ENCODE results near the gene RYR2.
A peak's percentile ranks its signal among the peaks of the same experiment; 100 is the strongest.

The RYR2 gene

DNA sequence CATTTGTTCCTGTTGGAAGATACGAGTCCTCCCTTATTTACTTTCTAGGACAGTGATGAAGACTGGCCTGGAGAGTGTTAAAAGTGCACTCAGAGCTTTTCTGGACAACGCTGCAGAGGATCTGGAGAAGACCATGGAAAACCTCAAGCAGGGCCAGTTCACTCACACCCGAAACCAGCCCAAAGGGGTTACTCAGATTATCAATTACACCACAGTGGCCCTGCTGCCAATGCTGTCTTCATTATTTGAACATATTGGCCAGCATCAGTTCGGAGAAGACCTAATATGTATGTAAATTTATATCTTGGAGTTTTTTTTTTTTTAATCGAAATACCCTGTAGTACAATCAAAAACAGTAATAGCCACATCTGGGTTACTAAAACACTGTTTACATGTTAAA lies 658.2 kb downstream of the RYR2 start:
- Histone ChIP-seq H3K36me3 (ENCODE audit: control insufficient read depth in 1 of 2, insufficient read depth in 2 of 2, low read length in 2 of 2) (no peaks in the 10 kb centered on the region), H3K4me3 (ENCODE audit: low read depth in 1 of 2, low read length in 2 of 2) (no peak overlapping the region), H3K27me3 (ENCODE audit: control insufficient read depth in 1 of 2, insufficient read depth in 2 of 2, low read length in 2 of 2) (no peaks in the 10 kb centered on the region), H3K9ac (ENCODE audit: low read depth in 1 of 2, low read length in 2 of 2) (no peak overlapping the region), H3K27ac (ENCODE audit: low read depth, low read length) (no peak overlapping the region), H3K9me3 (ENCODE audit: control insufficient read depth in 1 of 2, low read length in 2 of 2) (no peaks in the 10 kb centered on the region), H3K4me1 (ENCODE audit: control insufficient read depth in 1 of 2, insufficient read depth in 2 of 2, low read length in 2 of 2) (peaks cover 4 to 18% of the 10 kb centered on the region in 2 donors)

DNA sequence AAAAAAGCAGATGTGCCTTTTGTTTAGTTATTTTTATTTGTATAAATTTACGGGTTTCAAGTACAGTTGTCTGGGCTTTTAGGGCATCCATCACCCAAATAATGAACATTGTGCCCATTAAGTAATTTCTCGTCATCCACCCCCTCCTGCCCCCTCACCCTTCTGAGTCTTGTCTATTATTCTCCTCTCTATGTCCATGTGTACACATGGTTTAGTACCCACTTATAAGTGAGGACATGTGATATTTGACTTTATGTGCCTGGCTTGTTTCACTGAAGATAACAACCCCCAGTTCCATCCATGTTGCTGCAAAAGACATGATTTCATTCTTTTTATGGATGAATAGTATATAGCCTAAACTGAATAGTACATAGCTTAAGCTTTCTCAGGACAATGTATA lies 659.5 kb downstream of the RYR2 start:
- Histone ChIP-seq H3K27ac (ENCODE audit: low read depth, low read length) (no peak overlapping the region), H3K4me1 (ENCODE audit: control insufficient read depth in 1 of 2, insufficient read depth in 2 of 2, low read length in 2 of 2) (peaks cover 4 to 18% of the 10 kb centered on the region in 2 donors), H3K4me3 (ENCODE audit: low read depth in 1 of 2, low read length in 2 of 2) (no peak overlapping the region), H3K27me3 (ENCODE audit: control insufficient read depth in 1 of 2, insufficient read depth in 2 of 2, low read length in 2 of 2) (no peaks in the 10 kb centered on the region), H3K36me3 (ENCODE audit: control insufficient read depth in 1 of 2, insufficient read depth in 2 of 2, low read length in 2 of 2) (no peaks in the 10 kb centered on the region), H3K9me3 (ENCODE audit: control insufficient read depth in 1 of 2, low read length in 2 of 2) (no peaks in the 10 kb centered on the region), H3K9ac (ENCODE audit: low read depth in 1 of 2, low read length in 2 of 2) (no peak overlapping the region)

DNA sequence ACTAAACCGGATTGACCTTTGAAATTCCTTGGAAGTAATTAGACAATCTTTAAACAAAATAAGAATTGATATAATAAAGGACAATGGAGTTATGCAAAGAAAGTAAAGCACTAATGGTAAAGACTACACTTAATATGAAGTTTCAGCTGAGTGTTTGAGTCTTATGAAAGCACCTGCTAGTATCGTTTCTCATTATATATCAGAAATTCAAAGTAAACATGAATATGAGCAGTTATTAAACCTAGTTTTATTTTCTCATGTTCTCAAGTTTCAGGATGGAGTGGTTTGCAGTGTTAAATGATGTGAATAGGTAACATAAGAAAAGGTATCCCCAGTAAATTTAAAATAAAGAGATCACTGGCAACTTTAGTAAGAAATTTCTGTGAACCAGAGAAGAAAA lies 660.2 kb downstream of the RYR2 start:
- no peaks in the 10 kb centered on the region for H3K36me3 ChIP-seq (ENCODE audit: control insufficient read depth in 1 of 2, insufficient read depth in 2 of 2, low read length in 2 of 2)
- no peak overlapping the region for H3K27ac ChIP-seq (ENCODE audit: low read depth, low read length)
- H3K9me3 ChIP-seq (ENCODE audit: control insufficient read depth in 1 of 2, low read length in 2 of 2): no peaks in the 10 kb centered on the region
- no peaks in the 10 kb centered on the region for H3K27me3 ChIP-seq (ENCODE audit: control insufficient read depth in 1 of 2, insufficient read depth in 2 of 2, low read length in 2 of 2)
- no peak overlapping the region for H3K4me3 ChIP-seq (ENCODE audit: low read depth in 1 of 2, low read length in 2 of 2)
- H3K9ac ChIP-seq (ENCODE audit: low read depth in 1 of 2, low read length in 2 of 2): no peak overlapping the region
- peaks cover 4 to 18% of the 10 kb centered on the region in 2 donors for H3K4me1 ChIP-seq (ENCODE audit: control insufficient read depth in 1 of 2, insufficient read depth in 2 of 2, low read length in 2 of 2)

DNA sequence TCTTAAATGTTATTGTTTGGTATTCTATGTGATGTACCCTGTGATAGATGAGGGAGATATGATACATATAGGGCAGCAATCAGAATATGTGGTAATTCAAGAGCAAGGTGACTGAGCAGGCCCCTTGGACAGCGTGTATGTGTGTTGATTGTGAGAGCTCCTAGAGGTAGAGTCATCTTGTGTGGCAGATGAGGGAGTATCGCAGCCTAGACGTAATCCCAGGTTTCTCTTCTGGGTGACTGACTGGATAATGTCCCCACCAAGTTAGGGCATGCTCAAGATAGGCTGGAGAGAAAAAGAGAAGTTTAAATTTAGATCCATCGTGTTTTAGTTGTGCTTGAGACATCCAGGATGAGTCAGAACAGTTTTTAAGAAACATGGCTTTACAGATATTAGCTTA lies 663.5 kb downstream of the RYR2 start:
- no peaks in the 10 kb centered on the region for H3K36me3 ChIP-seq (ENCODE audit: control insufficient read depth in 1 of 2, insufficient read depth in 2 of 2, low read length in 2 of 2)
- H3K27ac ChIP-seq (ENCODE audit: low read depth, low read length): no peak overlapping the region
- no peaks in the 10 kb centered on the region for H3K27me3 ChIP-seq (ENCODE audit: control insufficient read depth in 1 of 2, insufficient read depth in 2 of 2, low read length in 2 of 2)
- H3K9ac ChIP-seq (ENCODE audit: low read depth in 1 of 2, low read length in 2 of 2): no peak overlapping the region
- H3K4me1 ChIP-seq (ENCODE audit: control insufficient read depth in 1 of 2, insufficient read depth in 2 of 2, low read length in 2 of 2): peaks cover 7 to 30% of the 10 kb centered on the region in 2 donors
- no peaks in the 10 kb centered on the region for H3K9me3 ChIP-seq (ENCODE audit: control insufficient read depth in 1 of 2, low read length in 2 of 2)
- H3K4me3 ChIP-seq (ENCODE audit: low read depth in 1 of 2, low read length in 2 of 2): no peak overlapping the region

DNA sequence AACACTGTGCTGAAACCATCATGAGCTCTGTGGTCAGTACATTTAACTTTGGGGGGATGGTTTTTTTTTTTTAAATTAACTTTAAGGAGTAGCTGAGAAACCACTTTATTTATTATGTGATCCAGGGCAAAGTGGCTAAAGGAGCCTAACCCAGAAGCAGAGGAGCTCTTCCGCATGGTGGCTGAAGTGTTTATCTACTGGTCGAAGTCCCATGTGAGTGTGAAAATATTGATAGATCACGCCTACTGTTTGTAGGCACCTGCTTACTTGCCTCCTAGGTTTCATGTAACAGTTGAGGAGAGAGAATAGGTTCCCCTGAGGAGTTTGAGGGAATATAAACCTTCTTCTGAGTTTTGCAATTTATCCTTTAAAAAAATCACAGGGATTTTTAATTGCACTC lies 667.4 kb downstream of the RYR2 start:
- Histone ChIP-seq H3K36me3 (ENCODE audit: control insufficient read depth in 1 of 2, insufficient read depth in 2 of 2, low read length in 2 of 2) (no peaks in the 10 kb centered on the region), H3K27ac (ENCODE audit: low read depth, low read length) (no peak overlapping the region), H3K27me3 (ENCODE audit: control insufficient read depth in 1 of 2, insufficient read depth in 2 of 2, low read length in 2 of 2) (no peaks in the 10 kb centered on the region), H3K9ac (ENCODE audit: low read depth in 1 of 2, low read length in 2 of 2) (peak overlapping the region in 1 of 2 donors; percentile 5), H3K4me3 (ENCODE audit: low read depth in 1 of 2, low read length in 2 of 2) (no peak overlapping the region), H3K4me1 (ENCODE audit: control insufficient read depth in 1 of 2, insufficient read depth in 2 of 2, low read length in 2 of 2) (peaks cover 3 to 15% of the 10 kb centered on the region in 2 donors), H3K9me3 (ENCODE audit: control insufficient read depth in 1 of 2, low read length in 2 of 2) (no peaks in the 10 kb centered on the region)

DNA sequence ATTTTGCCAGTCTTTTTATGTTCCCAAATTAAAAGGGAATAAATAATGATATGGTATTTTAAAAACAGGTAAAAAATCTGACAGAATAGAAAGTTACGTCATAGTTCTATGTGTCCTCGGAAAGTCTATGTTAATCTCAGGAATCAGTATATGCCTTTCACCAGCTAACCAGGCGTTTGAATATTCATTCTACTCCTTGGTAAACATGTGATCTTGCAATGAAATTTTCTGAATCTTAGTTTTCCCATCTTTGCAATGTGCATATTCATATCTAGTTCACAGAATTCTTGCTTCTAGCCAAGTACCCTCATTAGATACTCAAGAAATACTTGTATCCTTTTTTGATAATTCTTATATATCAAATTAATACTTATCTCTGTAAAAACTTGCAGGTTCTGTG lies 669.3 kb downstream of the RYR2 start:
- Histone ChIP-seq H3K27ac (ENCODE audit: low read depth, low read length) (no peak overlapping the region), H3K9ac (ENCODE audit: low read depth in 1 of 2, low read length in 2 of 2) (no peak overlapping the region), H3K4me1 (ENCODE audit: control insufficient read depth in 1 of 2, insufficient read depth in 2 of 2, low read length in 2 of 2) (peaks cover 3 to 15% of the 10 kb centered on the region in 2 donors), H3K27me3 (ENCODE audit: control insufficient read depth in 1 of 2, insufficient read depth in 2 of 2, low read length in 2 of 2) (no peaks in the 10 kb centered on the region), H3K4me3 (ENCODE audit: low read depth in 1 of 2, low read length in 2 of 2) (no peak overlapping the region), H3K9me3 (ENCODE audit: control insufficient read depth in 1 of 2, low read length in 2 of 2) (no peaks in the 10 kb centered on the region), H3K36me3 (ENCODE audit: control insufficient read depth in 1 of 2, insufficient read depth in 2 of 2, low read length in 2 of 2) (no peaks in the 10 kb centered on the region)

DNA sequence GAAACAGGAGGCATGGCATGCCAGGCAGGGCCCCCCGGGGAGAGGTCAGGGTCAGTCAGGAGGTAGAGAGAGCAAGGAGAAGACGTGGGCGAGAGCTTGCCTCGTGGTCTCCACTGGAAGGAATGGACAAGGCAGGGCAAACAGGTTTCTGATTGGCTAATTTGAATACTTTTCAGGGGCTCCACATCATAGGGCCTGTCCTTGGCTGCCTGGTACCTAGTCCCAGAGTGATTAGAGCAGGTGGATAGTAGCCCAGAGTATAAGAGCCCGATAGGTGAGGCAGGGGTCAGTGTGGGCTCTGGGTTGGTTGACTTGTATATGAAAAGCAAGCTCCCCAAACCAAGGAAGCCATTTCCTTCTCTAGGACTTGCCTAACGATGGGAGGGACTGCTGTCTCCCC lies 670.1 kb downstream of the RYR2 start:
- no peaks in the 10 kb centered on the region for H3K27me3 ChIP-seq (ENCODE audit: control insufficient read depth in 1 of 2, insufficient read depth in 2 of 2, low read length in 2 of 2)
- H3K9me3 ChIP-seq (ENCODE audit: control insufficient read depth in 1 of 2, low read length in 2 of 2): no peaks in the 10 kb centered on the region
- no peak overlapping the region for H3K9ac ChIP-seq (ENCODE audit: low read depth in 1 of 2, low read length in 2 of 2)
- peaks cover 3 to 15% of the 10 kb centered on the region in 2 donors for H3K4me1 ChIP-seq (ENCODE audit: control insufficient read depth in 1 of 2, insufficient read depth in 2 of 2, low read length in 2 of 2)
- H3K27ac ChIP-seq (ENCODE audit: low read depth, low read length): no peak overlapping the region
- H3K4me3 ChIP-seq (ENCODE audit: low read depth in 1 of 2, low read length in 2 of 2): no peak overlapping the region
- H3K36me3 ChIP-seq (ENCODE audit: control insufficient read depth in 1 of 2, insufficient read depth in 2 of 2, low read length in 2 of 2): no peaks in the 10 kb centered on the region

DNA sequence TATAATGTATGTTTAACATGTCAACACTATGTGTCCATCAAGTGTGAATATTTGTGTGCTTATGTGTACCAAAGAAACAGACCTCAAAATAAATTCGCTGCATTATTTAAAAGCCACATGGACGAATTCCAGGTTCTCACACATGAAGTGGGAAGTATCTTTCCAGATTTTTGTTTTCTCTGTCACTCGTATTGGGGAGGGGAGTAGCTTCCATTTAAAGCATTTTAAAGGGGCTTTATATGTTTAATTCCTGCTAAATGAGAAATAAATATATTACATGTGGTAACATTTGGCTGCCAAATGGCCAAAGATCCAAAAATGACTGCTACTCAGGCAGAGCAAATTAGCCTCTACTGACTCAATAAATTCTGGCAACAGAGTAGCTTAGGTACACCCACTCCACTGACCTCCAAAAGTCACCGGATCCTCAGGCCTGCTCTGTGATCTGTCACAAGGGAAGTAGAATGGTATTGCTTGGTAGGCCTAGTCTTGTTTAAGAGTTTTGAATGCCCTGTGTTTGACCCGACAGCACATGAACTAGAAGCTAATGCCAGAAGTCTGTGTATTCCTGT lies 670.7 kb downstream of the RYR2 start:
- H3K9me3 ChIP-seq (ENCODE audit: control insufficient read depth in 1 of 2, low read length in 2 of 2): no peaks in the 10 kb centered on the region
- H3K4me3 ChIP-seq (ENCODE audit: low read depth in 1 of 2, low read length in 2 of 2): no peak overlapping the region
- H3K9ac ChIP-seq (ENCODE audit: low read depth in 1 of 2, low read length in 2 of 2): no peak overlapping the region
- no peaks in the 10 kb centered on the region for H3K27me3 ChIP-seq (ENCODE audit: control insufficient read depth in 1 of 2, insufficient read depth in 2 of 2, low read length in 2 of 2)
- no peaks in the 10 kb centered on the region for H3K36me3 ChIP-seq (ENCODE audit: control insufficient read depth in 1 of 2, insufficient read depth in 2 of 2, low read length in 2 of 2)
- no peak overlapping the region for H3K27ac ChIP-seq (ENCODE audit: low read depth, low read length)
- H3K4me1 ChIP-seq (ENCODE audit: control insufficient read depth in 1 of 2, insufficient read depth in 2 of 2, low read length in 2 of 2): peaks cover 3 to 15% of the 10 kb centered on the region in 2 donors

DNA sequence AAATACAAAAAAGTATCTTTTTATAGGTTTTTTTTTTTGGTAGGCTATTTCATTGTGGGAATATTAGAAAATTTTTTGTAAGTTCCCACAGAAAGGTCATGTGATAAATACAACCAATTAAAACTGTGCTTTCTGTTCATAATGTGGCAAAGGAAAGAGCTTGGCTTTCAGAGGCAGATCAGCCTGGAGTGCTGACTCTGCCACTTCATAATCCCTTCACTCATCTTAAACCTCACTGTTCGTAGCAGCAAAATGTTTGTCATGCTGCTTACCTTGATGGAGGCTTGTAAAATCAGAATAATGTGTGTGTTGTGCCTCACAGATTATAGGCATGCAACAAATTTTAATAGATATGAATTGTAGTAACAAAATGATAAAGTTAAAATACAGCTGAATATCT lies 671.9 kb downstream of the RYR2 start:
- H3K9ac ChIP-seq (ENCODE audit: low read depth in 1 of 2, low read length in 2 of 2): no peak overlapping the region
- peak overlapping the region in 1 of 2 donors; percentile 46 for H3K4me3 ChIP-seq (ENCODE audit: low read depth in 1 of 2, low read length in 2 of 2)
- no peak overlapping the region for H3K27ac ChIP-seq (ENCODE audit: low read depth, low read length)
- H3K4me1 ChIP-seq (ENCODE audit: control insufficient read depth in 1 of 2, insufficient read depth in 2 of 2, low read length in 2 of 2): peaks cover 3 to 13% of the 10 kb centered on the region in 2 donors
- no peaks in the 10 kb centered on the region for H3K36me3 ChIP-seq (ENCODE audit: control insufficient read depth in 1 of 2, insufficient read depth in 2 of 2, low read length in 2 of 2)
- no peaks in the 10 kb centered on the region for H3K27me3 ChIP-seq (ENCODE audit: control insufficient read depth in 1 of 2, insufficient read depth in 2 of 2, low read length in 2 of 2)
- H3K9me3 ChIP-seq (ENCODE audit: control insufficient read depth in 1 of 2, low read length in 2 of 2): no peaks in the 10 kb centered on the region

DNA sequence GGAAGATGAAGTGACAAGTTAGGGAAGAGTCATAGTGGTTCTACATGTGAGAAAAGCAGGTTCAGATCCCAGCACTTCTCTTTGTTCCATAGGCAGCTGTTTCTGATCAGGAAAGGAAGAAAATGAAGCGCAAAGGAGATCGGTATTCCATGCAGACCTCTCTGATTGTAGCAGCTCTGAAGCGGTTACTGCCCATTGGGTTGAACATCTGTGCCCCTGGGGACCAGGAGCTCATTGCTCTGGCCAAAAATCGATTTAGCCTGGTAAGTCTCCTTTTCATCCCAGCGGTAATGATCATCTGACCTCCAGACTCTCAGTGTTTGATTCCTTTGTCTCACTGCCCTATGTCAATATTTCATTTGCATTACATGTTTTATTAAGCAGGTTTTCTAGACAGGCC lies 675.1 kb downstream of the RYR2 start:
- no peak overlapping the region for H3K27ac ChIP-seq (ENCODE audit: low read depth, low read length)
- no peaks in the 10 kb centered on the region for H3K36me3 ChIP-seq (ENCODE audit: control insufficient read depth in 1 of 2, insufficient read depth in 2 of 2, low read length in 2 of 2)
- no peak overlapping the region for H3K9ac ChIP-seq (ENCODE audit: low read depth in 1 of 2, low read length in 2 of 2)
- no peaks in the 10 kb centered on the region for H3K4me1 ChIP-seq (ENCODE audit: control insufficient read depth in 1 of 2, insufficient read depth in 2 of 2, low read length in 2 of 2)
- H3K27me3 ChIP-seq (ENCODE audit: control insufficient read depth in 1 of 2, insufficient read depth in 2 of 2, low read length in 2 of 2): no peaks in the 10 kb centered on the region
- no peak overlapping the region for H3K4me3 ChIP-seq (ENCODE audit: low read depth in 1 of 2, low read length in 2 of 2)
- peaks cover 0 to 2% of the 10 kb centered on the region in 2 donors for H3K9me3 ChIP-seq (ENCODE audit: control insufficient read depth in 1 of 2, low read length in 2 of 2)
